Naive thymus-derived CD8-positive, alpha-beta T cell (primary cell): ENCODE data around the gene PPY. TPM values are rescaled to one million over a fixed set of nuclear protein-coding genes. Genes with fewer than 3 reads are reported as not detected.

Experiments
- ATAC-seq, 2 donors: fragments of 150-1000 bp; cut with Tn5 transposase in 1 of 2; sonication (Bioruptor Pico), chemical (Tn5 transposase) in 1 of 2; 1 replicate in 1 of 2; 2 replicates in 1 of 2; pipeline ENCODE4 v1.10.0; 2021; ENCODE audit warnings: mild to moderate bottlenecking in 2 of 2, moderate library complexity in 2 of 2
- POLR2A ChIA-PET: fragments of 350-600 bp; sonication (Branson Sonifier 250); formaldehyde crosslinking; loops from one replicate; lab custom pipeline; 2021; ENCODE audit warnings: antibody characterized with exemption; lab: Charles Lee
- DNase-seq, 10 donors: peaks; one replicate each; pipeline versions ENCODE4 v3.0.0 to v3.0.0-alpha.2; 2020 to 2022
- H3K27ac Mint-ChIP-seq, 10 donors: one replicate each; pipeline ENCODE4 v1.8.0; 2020 to 2022; ENCODE audit warnings: mild to moderate bottlenecking in 10 of 10, mixed read lengths in 10 of 10, moderate library complexity in 4 of 10, inconsistent platforms in 1 of 10
- H3K27me3 Mint-ChIP-seq, 5 donors: one replicate each; pipeline ENCODE4 v1.8.0; 2021 to 2022; ENCODE audit warnings: mixed read lengths in 5 of 5
- H3K36me3 Mint-ChIP-seq, 3 donors: one replicate each; pipeline ENCODE4 v1.8.0; 2020 to 2022; ENCODE audit warnings: mixed read lengths in 3 of 3, mild to moderate bottlenecking in 2 of 3, inconsistent platforms in 1 of 3
- H3K4me1 Mint-ChIP-seq, 4 donors: one replicate each; pipeline ENCODE4 v1.8.0; 2021 to 2022; ENCODE audit warnings: mixed read lengths in 4 of 4
- H3K4me3 Mint-ChIP-seq, 10 donors: one replicate each; pipeline ENCODE4 v1.8.0; 2020 to 2022; ENCODE audit warnings: mild to moderate bottlenecking in 10 of 10, mixed read lengths in 10 of 10, moderate library complexity in 6 of 10, inconsistent platforms in 1 of 10
- H3K9me3 Mint-ChIP-seq, 9 donors: one replicate each; pipeline ENCODE4 v1.8.0; 2020 to 2022; ENCODE audit warnings: mixed read lengths in 9 of 9, mild to moderate bottlenecking in 3 of 9, inconsistent platforms in 1 of 9, moderate library complexity in 1 of 9
- polyA plus RNA-seq, 3 donors: library from polyadenylated mRNA; unstranded; fragments of 300-500 nt; fragmentation: Illumina TruSeq; gene quantifications; one replicate each; pipeline ENCODE4 v1.2.3, GENCODE V29; 2021
- total RNA-seq, 8 experiments: library from RNA in 2 of 8; stranded (reverse) in 2 of 8; gene quantifications; one replicate each; pipeline ENCODE4 v1.2.3 and lab custom pipeline; 2021 to 2026

PPY gene
- total and polyA plus RNA-seq, 5 experiments from 2014 or later = not detected

GRCh38 chr17:43920500-43921095, 21.7 kb downstream of the PPY start:
- Mint-ChIP-seq H3K4me1 (peaks cover 7 to 27% (median 18%) of the 10 kb centered on the region in 4 donors), H3K4me3 (no peak overlapping the region), H3K36me3 (peaks cover 0 to 2% (median 0%) of the 10 kb centered on the region in 3 donors), H3K27me3 (peaks cover 0 to 5% (median 0%) of the 10 kb centered on the region in 5 donors), H3K9me3 (no peaks in the 10 kb centered on the region), H3K27ac (peak overlapping the region in 1 of 10 donors; percentile 48)
- POLR2A ChIA-PET = no interaction called here
- no peak for ATAC-seq
- DNase-seq = no peak

- peaks cover 10 to 30% (median 18%) of the 10 kb centered on the region in 4 donors for H3K4me1 Mint-ChIP-seq
- DNase-seq (no peak), ATAC-seq (peak in 1 of 2 donors; percentile 9)
- peak overlapping the region; percentile 73 to 90 (median 86) for H3K4me3 Mint-ChIP-seq
- no peaks in the 10 kb centered on the region for H3K36me3 Mint-ChIP-seq
- H3K27me3 Mint-ChIP-seq = no peaks in the 10 kb centered on the region
- no peaks in the 10 kb centered on the region for H3K9me3 Mint-ChIP-seq
- POLR2A ChIA-PET = interaction anchor here (0.6 kb wide), 1 partner anchor 88 kb away, joined by 4 read pairs; no protein-coding TSS in a partner anchor
- peak overlapping the region in 8 of 10 donors; percentile 41 to 91 (median 78) for H3K27ac Mint-ChIP-seq
These were observed 24.3 kb downstream of the PPY start for GRCh38 chr17:43918026-43918389.

GRCh38 chr17:43917348-43918025, 24.8 kb downstream of the PPY start:
- peaks cover 10 to 30% (median 18%) of the 10 kb centered on the region in 4 donors for H3K4me1 Mint-ChIP-seq

GRCh38 chr17:43917016-43917347, 25.3 kb downstream of the PPY start:
- no peaks in the 10 kb centered on the region for H3K9me3 Mint-ChIP-seq
- H3K4me1 Mint-ChIP-seq = peaks cover 10 to 30% (median 18%) of the 10 kb centered on the region in 4 donors
- POLR2A ChIA-PET = no interaction called here
- H3K36me3 Mint-ChIP-seq = no peaks in the 10 kb centered on the region
- DNase-seq = no peak
- H3K27me3 Mint-ChIP-seq = no peaks in the 10 kb centered on the region
- ATAC-seq = no peak
- peak overlapping the region in 9 of 10 donors; percentile 61 to 91 (median 81) for H3K27ac Mint-ChIP-seq
- H3K4me3 Mint-ChIP-seq = peak overlapping the region; percentile 73 to 90 (median 86)

More at GRCh38 chr17:43917348-43918025, 24.8 kb downstream of the PPY start:
- DNase-seq = peak in 8 of 10 donors; percentile 29 to 53 (median 39)
- POLR2A ChIA-PET = interaction anchor here (0.6 kb wide), 1 partner anchor 88 kb away, joined by 4 read pairs; no protein-coding TSS in a partner anchor
- peak overlapping the region; percentile 73 to 90 (median 86) for H3K4me3 Mint-ChIP-seq
- peak overlapping the region in 9 of 10 donors; percentile 61 to 91 (median 81) for H3K27ac Mint-ChIP-seq
- no peaks in the 10 kb centered on the region for H3K9me3 Mint-ChIP-seq
- no peaks in the 10 kb centered on the region for H3K36me3 Mint-ChIP-seq
- peak; percentile 82 to 88 for ATAC-seq
- no peaks in the 10 kb centered on the region for H3K27me3 Mint-ChIP-seq

- Mint-ChIP-seq H3K4me3 (peak overlapping the region in 9 of 10 donors; percentile 52 to 87 (median 84)), H3K27me3 (no peaks in the 10 kb centered on the region), H3K36me3 (no peaks in the 10 kb centered on the region), H3K27ac (peak overlapping the region in 7 of 10 donors; percentile 9 to 91 (median 74)), H3K4me1 (peaks cover 10 to 30% (median 18%) of the 10 kb centered on the region in 4 donors), H3K9me3 (no peaks in the 10 kb centered on the region)
- DNase-seq (no peak), ATAC-seq (no peak)
- POLR2A ChIA-PET = no interaction called here
These were observed 25.9 kb downstream of the PPY start for GRCh38 chr17:43916385-43916784.

GRCh38 chr17:43915559-43915958, 26.7 kb downstream of the PPY start:
- Mint-ChIP-seq H3K27me3 (no peaks in the 10 kb centered on the region), H3K4me3 (peak overlapping the region in 2 of 10 donors; percentile 1 to 49), H3K9me3 (no peaks in the 10 kb centered on the region), H3K27ac (peak overlapping the region in 2 of 10 donors; percentile 6 to 27), H3K4me1 (peaks cover 10 to 30% (median 18%) of the 10 kb centered on the region in 4 donors), H3K36me3 (no peaks in the 10 kb centered on the region)
- POLR2A ChIA-PET = no interaction called here
- DNase-seq = no peak
- ATAC-seq = no peak

GRCh38 chr17:43914451-43914850, 27.8 kb downstream of the PPY start:
- no peaks in the 10 kb centered on the region for H3K36me3 Mint-ChIP-seq
- H3K4me1 Mint-ChIP-seq = peaks cover 10 to 32% (median 18%) of the 10 kb centered on the region in 4 donors
- no peaks in the 10 kb centered on the region for H3K9me3 Mint-ChIP-seq
- no peak overlapping the region for H3K4me3 Mint-ChIP-seq
- no peak overlapping the region for H3K27ac Mint-ChIP-seq
- DNase-seq = no peak
- H3K27me3 Mint-ChIP-seq = no peaks in the 10 kb centered on the region
- no peak for ATAC-seq
- POLR2A ChIA-PET = interaction anchor here (0.7 kb wide), 1 partner anchor 12 kb away, joined by 3 read pairs; no protein-coding TSS in a partner anchor

GRCh38 chr17:43913584-43913983, 28.7 kb downstream of the PPY start:
- Mint-ChIP-seq H3K27me3 (no peaks in the 10 kb centered on the region), H3K4me3 (no peak overlapping the region), H3K4me1 (peaks cover 10 to 29% (median 18%) of the 10 kb centered on the region in 4 donors), H3K27ac (no peak overlapping the region), H3K36me3 (no peaks in the 10 kb centered on the region), H3K9me3 (no peaks in the 10 kb centered on the region)
- POLR2A ChIA-PET = no interaction called here
- DNase-seq (no peak), ATAC-seq (no peak)

- POLR2A ChIA-PET = no interaction called here
- no peak overlapping the region for H3K4me3 Mint-ChIP-seq
These were observed 29.5 kb downstream of the PPY start for GRCh38 chr17:43912635-43913304.

GRCh38 chr17:43911904-43912303, 30.4 kb downstream of the PPY start:
- Mint-ChIP-seq H3K27me3 (peaks cover 0 to 3% (median 0%) of the 10 kb centered on the region in 5 donors), H3K4me1 (peaks cover 11 to 25% (median 18%) of the 10 kb centered on the region in 4 donors), H3K4me3 (no peak overlapping the region), H3K9me3 (no peaks in the 10 kb centered on the region), H3K27ac (no peak overlapping the region), H3K36me3 (no peaks in the 10 kb centered on the region)
- no peak for ATAC-seq
- POLR2A ChIA-PET = no interaction called here
- DNase-seq = no peak

More at GRCh38 chr17:43912635-43913304, 29.5 kb downstream of the PPY start:
- ATAC-seq = no peak
- Mint-ChIP-seq H3K4me1 (peaks cover 12 to 31% (median 17%) of the 10 kb centered on the region in 4 donors), H3K27ac (no peak overlapping the region), H3K9me3 (no peaks in the 10 kb centered on the region), H3K36me3 (no peaks in the 10 kb centered on the region), H3K27me3 (peaks cover 0 to 3% (median 0%) of the 10 kb centered on the region in 5 donors)
- no peak for DNase-seq

GRCh38 chr17:43909537-43910231, 32.6 kb downstream of the PPY start:
- H3K4me3 Mint-ChIP-seq = no peak overlapping the region
- POLR2A ChIA-PET = interaction anchor here (0.7 to 1.2 kb wide), 3 partner anchors 9 to 1296 kb away, joined by 3 to 5 read pairs (median 5); no protein-coding TSS in a partner anchor

More at GRCh38 chr17:43909537-43910231, 32.6 kb downstream of the PPY start:
- Mint-ChIP-seq H3K36me3 (no peaks in the 10 kb centered on the region), H3K27ac (no peak overlapping the region), H3K9me3 (no peaks in the 10 kb centered on the region), H3K27me3 (peaks cover 0 to 9% (median 0%) of the 10 kb centered on the region in 5 donors), H3K4me1 (peaks cover 7 to 21% (median 19%) of the 10 kb centered on the region in 4 donors)
- ATAC-seq (no peak), DNase-seq (no peak)
